ENCODE measurements around the gene MXD4.
"Not testable (repeated sequence)": the region's sequence is repeated elsewhere in the genome, so short reads cannot be mapped to it uniquely, and the experiment has no call there.

The MXD4 gene

DNA sequence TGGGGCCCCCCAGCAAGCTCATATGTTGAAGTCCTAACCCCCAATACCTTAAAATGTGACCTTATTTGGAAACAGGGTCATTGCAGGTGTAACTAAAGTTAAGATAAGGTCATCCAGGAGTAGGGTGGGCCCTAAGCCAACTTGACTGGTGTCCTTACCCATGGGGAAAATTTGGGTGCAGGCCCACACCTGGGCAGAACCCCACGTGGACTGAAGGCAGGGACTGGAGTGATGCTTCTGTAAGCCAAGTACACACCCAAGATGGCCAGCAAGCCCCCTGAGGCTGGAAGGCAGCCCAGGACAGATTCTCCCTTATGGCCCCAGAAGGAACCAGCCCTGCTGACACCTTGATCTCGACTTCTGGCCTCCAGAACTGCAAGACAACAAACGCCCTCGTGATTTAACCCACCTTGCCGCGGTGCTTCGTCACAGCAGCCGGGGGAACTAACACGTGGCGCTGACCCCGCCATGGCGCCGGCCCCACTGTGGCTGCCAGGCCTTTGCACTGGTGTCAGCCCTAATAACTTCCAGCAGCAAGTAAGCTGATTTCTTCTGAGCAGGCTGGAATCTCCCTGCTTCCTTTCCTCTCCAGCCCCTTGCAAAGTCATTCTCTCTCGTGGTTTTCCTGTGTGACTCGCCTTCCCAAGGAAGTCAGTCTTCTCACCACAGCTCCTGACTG lies 23.2 kb upstream of the MXD4 start:
- no peak overlapping the region for H3K9ac ChIP-seq (ENCODE audit: low read depth in 1 of 2, low read length in 2 of 2)
- no peak overlapping the region for H3K4me3 ChIP-seq (ENCODE audit: low read depth in 1 of 2, low read length in 2 of 2)
- no peak overlapping the region for H3K27ac ChIP-seq (ENCODE audit: low read depth, low read length)
- no peaks in the 10 kb centered on the region for H3K9me3 ChIP-seq (ENCODE audit: control insufficient read depth in 1 of 2, low read length in 2 of 2)
- H3K4me1 ChIP-seq (ENCODE audit: control insufficient read depth in 1 of 2, insufficient read depth in 2 of 2, low read length in 2 of 2) = peaks cover 0 to 4% of the 10 kb centered on the region in 2 donors
- peaks cover 0 to 4% of the 10 kb centered on the region in 2 donors for H3K36me3 ChIP-seq (ENCODE audit: control insufficient read depth in 1 of 2, insufficient read depth in 2 of 2, low read length in 2 of 2)
- H3K27me3 ChIP-seq (ENCODE audit: control insufficient read depth in 1 of 2, insufficient read depth in 2 of 2, low read length in 2 of 2) = no peaks in the 10 kb centered on the region

DNA sequence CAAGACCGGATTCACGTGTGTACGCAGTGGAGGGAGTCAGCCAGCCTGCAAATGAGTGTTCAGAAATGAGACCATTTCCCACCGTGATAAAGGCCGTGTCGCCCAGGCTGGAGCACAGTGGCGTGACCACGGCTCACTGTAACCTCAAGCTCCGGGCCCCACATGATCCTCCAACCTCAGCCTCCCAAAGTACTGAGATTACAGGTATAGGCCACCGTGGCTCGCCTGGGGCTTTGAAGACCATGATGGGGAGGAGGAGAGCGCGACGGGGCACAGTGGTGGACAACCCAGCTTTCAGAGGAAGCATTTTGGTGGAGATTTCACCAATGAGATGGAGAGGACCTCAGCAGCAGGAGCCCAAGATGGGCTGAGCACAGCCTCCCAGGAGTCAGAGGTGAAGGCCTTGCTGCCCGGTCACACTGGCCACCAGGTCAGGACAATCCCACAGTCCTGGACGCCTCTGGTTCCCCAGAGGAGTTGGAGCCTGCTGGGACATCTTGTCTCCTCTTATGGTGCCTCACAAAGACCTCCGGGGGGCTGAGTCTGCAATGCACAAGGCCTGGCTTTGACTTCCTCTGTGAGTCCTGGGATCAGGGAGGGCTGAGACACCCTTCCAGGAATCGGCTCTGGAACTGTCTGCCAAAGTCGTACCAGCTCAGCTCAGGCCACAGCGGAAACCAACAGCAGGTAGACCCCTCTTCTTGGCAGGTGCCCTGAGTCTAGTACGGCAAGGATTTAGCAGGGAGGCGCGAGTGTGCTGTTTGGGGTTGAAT lies 22.4 kb upstream of the MXD4 start:
- H3K9ac ChIP-seq (ENCODE audit: low read depth in 1 of 2, low read length in 2 of 2) = no peak overlapping the region
- H3K27ac ChIP-seq (ENCODE audit: low read depth, low read length) = no peak overlapping the region
- H3K9me3 ChIP-seq (ENCODE audit: control insufficient read depth in 1 of 2, low read length in 2 of 2) = no peaks in the 10 kb centered on the region
- no peaks in the 10 kb centered on the region for H3K4me1 ChIP-seq (ENCODE audit: control insufficient read depth in 1 of 2, insufficient read depth in 2 of 2, low read length in 2 of 2)
- peaks cover 0 to 4% of the 10 kb centered on the region in 2 donors for H3K36me3 ChIP-seq (ENCODE audit: control insufficient read depth in 1 of 2, insufficient read depth in 2 of 2, low read length in 2 of 2)
- H3K4me3 ChIP-seq (ENCODE audit: low read depth in 1 of 2, low read length in 2 of 2) = no peak overlapping the region
- H3K27me3 ChIP-seq (ENCODE audit: control insufficient read depth in 1 of 2, insufficient read depth in 2 of 2, low read length in 2 of 2) = no peaks in the 10 kb centered on the region

DNA sequence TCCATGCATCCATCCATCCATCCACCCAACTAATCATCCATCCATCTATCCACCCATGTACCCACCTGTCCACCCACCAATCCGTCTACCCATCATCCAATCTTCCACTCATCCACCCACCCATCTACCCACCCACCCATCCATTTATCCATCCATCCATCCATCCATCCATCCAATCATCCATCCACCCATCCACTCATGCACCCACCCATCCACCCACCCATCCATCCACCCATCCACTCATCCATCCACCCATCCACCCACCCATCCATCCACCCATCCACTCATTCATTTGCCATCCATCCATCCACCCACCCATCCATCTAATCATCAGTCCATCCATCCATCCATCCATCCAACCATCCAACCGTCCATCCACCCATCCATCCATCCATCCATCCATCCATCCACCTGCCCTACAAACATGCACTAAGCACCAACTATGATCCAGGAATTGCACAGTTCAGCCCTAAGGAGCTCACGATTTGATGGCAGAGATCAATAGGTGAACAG lies 21.3 kb upstream of the MXD4 start:
- H3K9me3 ChIP-seq (ENCODE audit: control insufficient read depth in 1 of 2, low read length in 2 of 2) = no peaks in the 10 kb centered on the region
- H3K36me3 ChIP-seq (ENCODE audit: control insufficient read depth in 1 of 2, insufficient read depth in 2 of 2, low read length in 2 of 2) = peaks cover 0 to 4% of the 10 kb centered on the region in 2 donors
- no peaks in the 10 kb centered on the region for H3K4me1 ChIP-seq (ENCODE audit: control insufficient read depth in 1 of 2, insufficient read depth in 2 of 2, low read length in 2 of 2)
- H3K27me3 ChIP-seq (ENCODE audit: control insufficient read depth in 1 of 2, insufficient read depth in 2 of 2, low read length in 2 of 2) = no peaks in the 10 kb centered on the region
- no peak overlapping the region for H3K9ac ChIP-seq (ENCODE audit: low read depth in 1 of 2, low read length in 2 of 2)
- no peak overlapping the region for H3K4me3 ChIP-seq (ENCODE audit: low read depth in 1 of 2, low read length in 2 of 2)
- no peak overlapping the region for H3K27ac ChIP-seq (ENCODE audit: low read depth, low read length)

DNA sequence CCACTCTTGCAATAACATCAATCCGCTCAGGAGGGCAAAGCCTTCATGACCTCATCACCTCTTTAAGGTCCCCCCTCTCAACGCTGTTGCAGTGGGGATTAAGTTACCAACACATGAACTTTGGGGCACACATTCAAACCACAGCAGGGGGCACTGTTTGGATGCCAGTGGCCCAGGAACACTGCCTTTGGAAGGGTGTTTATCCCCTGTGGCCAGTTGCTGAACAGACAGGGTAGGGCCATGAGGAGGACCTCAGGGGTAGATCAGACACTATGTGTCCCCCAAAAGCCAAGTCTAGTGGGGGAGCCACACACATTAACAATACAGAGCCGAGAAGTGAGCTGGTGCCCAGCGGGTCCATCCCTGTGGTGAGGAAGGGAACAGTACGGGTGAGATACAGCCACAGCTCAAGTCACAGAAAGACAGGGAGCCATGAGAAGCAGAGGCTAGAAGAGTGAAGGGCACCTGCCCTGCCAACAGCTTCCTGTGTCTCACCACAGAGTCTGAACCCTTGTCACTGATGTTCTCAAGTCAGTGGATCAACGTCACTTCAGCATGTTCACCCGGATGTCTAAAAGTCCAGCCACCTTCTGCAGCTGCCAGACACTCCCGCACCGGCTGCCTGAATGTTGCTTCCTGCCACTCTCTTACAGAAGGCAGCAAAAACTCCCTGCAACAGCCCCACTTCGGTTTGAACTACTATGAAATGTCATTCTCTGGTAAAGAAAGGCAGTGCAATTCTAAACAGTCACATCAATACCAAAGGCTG lies 19.9 kb upstream of the MXD4 start:
- Histone ChIP-seq H3K9ac (ENCODE audit: low read depth in 1 of 2, low read length in 2 of 2) (no peak overlapping the region), H3K4me1 (ENCODE audit: control insufficient read depth in 1 of 2, insufficient read depth in 2 of 2, low read length in 2 of 2) (no peaks in the 10 kb centered on the region), H3K36me3 (ENCODE audit: control insufficient read depth in 1 of 2, insufficient read depth in 2 of 2, low read length in 2 of 2) (no peaks in the 10 kb centered on the region), H3K27me3 (ENCODE audit: control insufficient read depth in 1 of 2, insufficient read depth in 2 of 2, low read length in 2 of 2) (no peaks in the 10 kb centered on the region), H3K4me3 (ENCODE audit: low read depth in 1 of 2, low read length in 2 of 2) (peak overlapping the region in 1 of 2 donors; percentile 7), H3K9me3 (ENCODE audit: control insufficient read depth in 1 of 2, low read length in 2 of 2) (no peaks in the 10 kb centered on the region), H3K27ac (ENCODE audit: low read depth, low read length) (no peak overlapping the region)

DNA sequence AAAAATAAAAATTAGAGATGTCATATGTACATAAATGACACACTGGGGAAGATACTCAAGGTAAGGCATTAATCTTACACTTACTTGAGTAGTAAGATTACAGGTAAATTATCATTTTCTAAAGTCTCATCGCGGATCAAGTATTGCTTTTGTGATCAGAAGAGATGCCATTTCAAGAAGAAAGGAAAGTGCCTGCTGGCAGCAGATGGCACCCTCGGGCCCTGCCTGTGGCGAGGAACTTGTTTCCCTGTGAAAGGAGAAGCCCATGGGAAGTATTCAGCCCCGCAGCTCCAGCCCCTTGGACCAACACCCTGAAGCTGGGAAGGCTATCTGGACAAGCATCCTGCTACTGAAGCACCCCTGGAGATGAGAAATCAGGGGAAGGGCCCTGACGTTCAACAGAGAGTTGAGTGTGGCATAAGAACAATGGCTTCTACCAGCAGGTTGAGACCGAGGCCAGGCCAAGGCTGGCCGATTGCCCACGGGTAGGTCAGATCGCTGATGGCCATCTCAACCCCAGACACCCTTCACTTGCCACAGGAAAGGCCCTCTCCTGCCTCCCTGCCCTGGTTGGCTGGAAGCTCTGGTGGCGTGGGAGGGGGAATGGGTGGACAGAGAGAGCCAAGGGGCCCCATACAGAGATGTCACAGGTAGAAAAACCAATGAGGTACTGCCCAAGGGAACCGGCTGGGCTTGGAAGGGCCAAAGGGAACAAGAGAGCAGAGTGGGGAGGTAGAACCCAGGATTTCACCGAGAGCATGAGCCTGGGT lies 18.8 kb upstream of the MXD4 start:
- no peaks in the 10 kb centered on the region for H3K36me3 ChIP-seq (ENCODE audit: control insufficient read depth in 1 of 2, insufficient read depth in 2 of 2, low read length in 2 of 2)
- no peaks in the 10 kb centered on the region for H3K27me3 ChIP-seq (ENCODE audit: control insufficient read depth in 1 of 2, insufficient read depth in 2 of 2, low read length in 2 of 2)
- no peaks in the 10 kb centered on the region for H3K9me3 ChIP-seq (ENCODE audit: control insufficient read depth in 1 of 2, low read length in 2 of 2)
- H3K4me1 ChIP-seq (ENCODE audit: control insufficient read depth in 1 of 2, insufficient read depth in 2 of 2, low read length in 2 of 2) = no peaks in the 10 kb centered on the region
- no peak overlapping the region for H3K4me3 ChIP-seq (ENCODE audit: low read depth in 1 of 2, low read length in 2 of 2)
- H3K27ac ChIP-seq (ENCODE audit: low read depth, low read length) = no peak overlapping the region
- H3K9ac ChIP-seq (ENCODE audit: low read depth in 1 of 2, low read length in 2 of 2) = no peak overlapping the region

DNA sequence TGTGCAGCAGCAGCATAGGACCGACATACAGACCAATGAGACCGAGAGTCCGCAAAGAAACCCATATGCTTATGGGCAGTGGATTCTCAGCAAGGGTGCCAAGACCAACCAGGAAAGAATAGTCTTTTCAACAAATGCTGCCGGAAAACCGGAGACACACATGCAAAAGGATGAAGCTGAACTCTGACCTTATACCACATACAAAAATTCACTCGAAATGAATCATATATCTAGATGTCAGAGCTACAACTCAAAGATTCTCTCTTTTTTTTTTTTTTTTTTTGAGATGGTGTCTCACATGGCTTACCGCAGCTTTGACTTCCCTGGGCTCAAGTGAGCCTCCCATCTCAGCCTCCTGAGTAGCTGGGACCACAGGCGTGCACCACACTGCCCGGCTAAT lies 16.0 kb upstream of the MXD4 start:
- no peak overlapping the region for H3K27ac ChIP-seq (ENCODE audit: low read depth, low read length)
- no peaks in the 10 kb centered on the region for H3K4me1 ChIP-seq (ENCODE audit: control insufficient read depth in 1 of 2, insufficient read depth in 2 of 2, low read length in 2 of 2)
- H3K27me3 ChIP-seq (ENCODE audit: control insufficient read depth in 1 of 2, insufficient read depth in 2 of 2, low read length in 2 of 2) = no peaks in the 10 kb centered on the region
- no peaks in the 10 kb centered on the region for H3K36me3 ChIP-seq (ENCODE audit: control insufficient read depth in 1 of 2, insufficient read depth in 2 of 2, low read length in 2 of 2)
- H3K9ac ChIP-seq (ENCODE audit: low read depth in 1 of 2, low read length in 2 of 2) = no peak overlapping the region
- H3K9me3 ChIP-seq (ENCODE audit: control insufficient read depth in 1 of 2, low read length in 2 of 2) = no peaks in the 10 kb centered on the region
- H3K4me3 ChIP-seq (ENCODE audit: low read depth in 1 of 2, low read length in 2 of 2) = no peak overlapping the region

DNA sequence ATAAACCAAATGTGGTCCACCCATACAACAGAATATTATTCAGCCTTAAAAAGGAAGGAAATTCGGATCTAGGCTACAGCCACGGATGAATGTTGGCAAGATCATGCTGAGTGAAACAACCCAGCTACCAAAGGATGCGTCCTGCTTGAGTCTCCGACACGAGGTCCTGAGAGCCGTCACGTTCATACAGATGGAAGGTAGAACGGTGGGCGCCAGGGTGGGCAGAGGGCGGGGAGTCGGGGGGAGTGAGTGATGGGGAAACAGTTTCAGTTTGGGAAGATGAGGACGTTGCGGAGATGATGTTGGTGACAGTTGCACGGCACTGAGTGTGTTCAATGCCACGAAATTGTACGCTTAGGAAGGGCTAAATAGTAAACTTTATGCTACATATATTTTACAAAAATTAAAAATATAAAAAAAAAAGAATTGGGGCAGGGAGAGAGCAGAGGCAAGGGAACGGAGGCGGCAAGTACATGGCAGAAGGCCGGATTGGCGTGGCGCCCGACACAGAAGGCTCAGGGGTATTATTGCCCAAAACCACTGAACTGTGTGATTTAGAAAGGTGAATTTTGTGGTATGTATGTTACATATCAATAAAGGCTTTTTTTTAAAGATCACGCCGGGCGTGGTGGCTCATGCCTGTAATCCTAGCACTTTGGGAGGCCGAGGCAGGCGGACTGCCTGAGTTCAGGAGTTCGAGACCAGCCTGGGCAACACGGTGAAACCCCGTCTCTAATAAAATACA lies 14.8 kb upstream of the MXD4 start:
- Histone ChIP-seq H3K27me3 (ENCODE audit: control insufficient read depth in 1 of 2, insufficient read depth in 2 of 2, low read length in 2 of 2) (no peaks in the 10 kb centered on the region), H3K36me3 (ENCODE audit: control insufficient read depth in 1 of 2, insufficient read depth in 2 of 2, low read length in 2 of 2) (no peaks in the 10 kb centered on the region), H3K4me1 (ENCODE audit: control insufficient read depth in 1 of 2, insufficient read depth in 2 of 2, low read length in 2 of 2) (no peaks in the 10 kb centered on the region), H3K4me3 (ENCODE audit: low read depth in 1 of 2, low read length in 2 of 2) (no peak overlapping the region), H3K27ac (ENCODE audit: low read depth, low read length) (no peak overlapping the region), H3K9ac (ENCODE audit: low read depth in 1 of 2, low read length in 2 of 2) (no peak overlapping the region), H3K9me3 (ENCODE audit: control insufficient read depth in 1 of 2, low read length in 2 of 2) (no peaks in the 10 kb centered on the region)

DNA sequence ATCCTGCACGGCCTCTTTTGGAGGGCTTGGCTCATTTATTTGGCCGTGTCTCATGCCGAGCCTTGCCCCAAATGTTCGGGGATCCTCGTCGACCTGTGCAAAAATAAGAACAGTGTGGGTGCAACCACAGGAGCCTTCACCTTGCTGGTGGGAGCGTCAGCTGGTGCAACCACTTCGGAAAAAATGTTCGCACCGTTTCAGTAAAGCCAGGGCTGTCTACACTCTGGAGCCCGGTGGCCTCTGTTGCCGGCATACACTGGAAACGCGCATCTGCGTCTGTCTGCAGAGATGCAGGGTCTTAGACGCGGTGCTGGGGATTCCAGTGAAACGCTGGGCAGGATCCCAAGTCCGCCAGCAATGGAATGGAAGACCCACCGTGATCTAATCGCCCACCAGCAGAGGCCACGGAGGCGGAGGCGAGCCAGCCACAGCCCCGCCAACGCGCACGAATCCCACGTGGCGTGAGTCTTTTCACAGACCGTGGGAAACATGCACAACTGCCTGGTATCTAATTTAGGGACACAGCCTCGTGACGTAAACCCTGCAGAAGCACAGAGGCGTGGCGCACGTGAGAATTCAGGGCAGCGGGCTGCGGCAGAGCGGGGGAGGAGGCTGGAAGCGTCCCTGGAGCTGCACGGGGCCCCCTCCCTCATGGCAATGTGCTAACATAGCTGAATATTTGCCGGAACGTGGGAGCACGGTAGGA lies 13.8 kb upstream of the MXD4 start:
- no peak overlapping the region for H3K9ac ChIP-seq (ENCODE audit: low read depth in 1 of 2, low read length in 2 of 2)
- no peaks in the 10 kb centered on the region for H3K36me3 ChIP-seq (ENCODE audit: control insufficient read depth in 1 of 2, insufficient read depth in 2 of 2, low read length in 2 of 2)
- no peak overlapping the region for H3K27ac ChIP-seq (ENCODE audit: low read depth, low read length)
- no peak overlapping the region for H3K4me3 ChIP-seq (ENCODE audit: low read depth in 1 of 2, low read length in 2 of 2)
- no peaks in the 10 kb centered on the region for H3K27me3 ChIP-seq (ENCODE audit: control insufficient read depth in 1 of 2, insufficient read depth in 2 of 2, low read length in 2 of 2)
- no peaks in the 10 kb centered on the region for H3K4me1 ChIP-seq (ENCODE audit: control insufficient read depth in 1 of 2, insufficient read depth in 2 of 2, low read length in 2 of 2)
- H3K9me3 ChIP-seq (ENCODE audit: control insufficient read depth in 1 of 2, low read length in 2 of 2) = no peaks in the 10 kb centered on the region

DNA sequence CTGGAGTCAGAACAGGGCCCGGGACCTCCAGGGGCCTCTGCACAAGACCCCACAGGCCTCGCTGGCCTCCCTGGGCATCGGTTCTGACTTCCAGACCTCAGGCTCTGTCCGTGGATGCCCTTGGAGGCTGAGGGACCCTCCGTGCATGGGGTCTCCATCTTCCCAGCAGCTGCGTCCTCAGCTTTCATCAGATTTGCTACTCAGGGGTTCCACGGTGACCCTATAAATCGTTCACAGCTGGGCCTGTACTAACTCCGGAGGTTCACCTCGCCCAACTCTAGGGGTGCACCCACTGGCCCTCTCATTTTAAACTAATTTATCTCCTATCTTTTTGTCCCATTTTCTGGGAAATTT lies 13.1 kb upstream of the MXD4 start:
- H3K4me1 ChIP-seq (ENCODE audit: control insufficient read depth in 1 of 2, insufficient read depth in 2 of 2, low read length in 2 of 2); H3K4me3 ChIP-seq (ENCODE audit: low read depth in 1 of 2, low read length in 2 of 2); H3K27me3 ChIP-seq (ENCODE audit: control insufficient read depth in 1 of 2, insufficient read depth in 2 of 2, low read length in 2 of 2); H3K36me3 ChIP-seq (ENCODE audit: control insufficient read depth in 1 of 2, insufficient read depth in 2 of 2, low read length in 2 of 2); H3K9me3 ChIP-seq (ENCODE audit: control insufficient read depth in 1 of 2, low read length in 2 of 2); H3K9ac ChIP-seq (ENCODE audit: low read depth in 1 of 2, low read length in 2 of 2); H3K27ac ChIP-seq (ENCODE audit: low read depth, low read length): not testable (repeated sequence)

All from duodenal mucosa (tissue), 2 donors.